PC-9 (cell line): ENCODE data around the gene TAS2R1. TPM values are rescaled to one million over a fixed set of nuclear protein-coding genes. Genes with fewer than 3 reads are reported as not detected.

Experiments used
- Bru-seq: library from RNA; stranded (reverse); fragments of 400-500 nt; gene quantifications from one replicate; lab custom pipeline; 2021; lab: Mats Ljungman, UMichigan
- BruChase-seq, 2 experiments: library from RNA; stranded (reverse); fragments of 400-500 nt; gene quantifications; one replicate each; lab custom pipeline; 2021; lab: Mats Ljungman, UMichigan
- BruUV-seq: library from RNA; stranded (reverse); fragments of 400-500 nt; replicated peaks from 2 replicates; lab custom pipeline; 2021; lab: Mats Ljungman, UMichigan
- CTCF ChIA-PET: fragments of 300-600 bp; sonication (Branson Sonifier 250); formaldehyde crosslinking; loops from one replicate; lab custom pipeline; 2022; ENCODE audit warnings: antibody characterized with exemption; lab: Charles Lee
- POLR2A ChIA-PET: fragments of 300-600 bp; sonication (Branson Sonifier 250); formaldehyde crosslinking; loops from one replicate; lab custom pipeline; 2022; ENCODE audit warnings: antibody characterized with exemption; ENCODE audit not compliant: unreplicated experiment; lab: Charles Lee
- DNase-seq, 2 experiments: peaks; one replicate each; pipeline versions ENCODE4 v3.0.0 to v3.0.0-alpha.2; 2015 to 2022; ENCODE audit warnings: mixed read lengths in 1 of 2
- H2AFZ ChIP-seq: fragments of 200-600 bp; sonication (generic); 2 replicates; pipeline ENCODE4 v1.8.1; 2017; ENCODE audit warnings: antibody characterized with exemption
- H3F3A ChIP-seq: fragments of 200-600 bp; sonication (generic); 2 replicates; pipeline ENCODE4 v1.8.1; 2017; ENCODE audit warnings: antibody characterized with exemption, mild to moderate bottlenecking, low read depth; ENCODE audit not compliant: insufficient read depth
- H3K27ac ChIP-seq: fragments of 200-600 bp; sonication (generic); 2 replicates; pipeline ENCODE4 v1.6.1; 2016; ENCODE audit warnings: mixed run types
- H3K27me3 ChIP-seq: fragments of 200-600 bp; sonication (generic); 2 replicates; pipeline ENCODE4 v1.6.1; 2016; ENCODE audit warnings: low read depth, mixed run types; ENCODE audit not compliant: insufficient read depth
- H3K36me3 ChIP-seq: fragments of 200-600 bp; sonication (generic); 2 replicates; pipeline ENCODE4 v1.6.1; 2016; ENCODE audit warnings: low read depth, mixed run types
- H3K4me1 ChIP-seq: fragments of 200-600 bp; sonication (generic); replicated peaks from 2 replicates; pipeline ENCODE4 v1.6.1; 2016; ENCODE audit warnings: mixed run types; ENCODE audit not compliant: insufficient read depth
- H3K4me2 ChIP-seq: fragments of 200-600 bp; sonication (generic); 2 replicates; pipeline ENCODE4 v1.6.1; 2017; ENCODE audit warnings: mixed run types
- H3K4me3 ChIP-seq: fragments of 200-600 bp; sonication (generic); 2 replicates; pipeline ENCODE4 v1.6.1; 2016; ENCODE audit warnings: mixed run types
- H3K79me2 ChIP-seq: fragments of 200-600 bp; sonication (generic); 2 replicates; pipeline ENCODE4 v1.6.1; 2017; ENCODE audit warnings: low read depth, mixed run types
- H3K9me2 ChIP-seq: fragments of 200-600 bp; sonication (generic); 2 replicates; pipeline ENCODE4 v1.8.1; 2017; ENCODE audit warnings: mild to moderate bottlenecking; ENCODE audit not compliant: insufficient read depth
- H3K9me3 ChIP-seq: fragments of 200-600 bp; sonication (generic); 2 replicates; pipeline ENCODE4 v1.8.1; 2016; ENCODE audit warnings: low read depth; ENCODE audit not compliant: insufficient read depth
- H4K20me1 ChIP-seq: fragments of 200-600 bp; sonication (generic); 2 replicates; pipeline ENCODE4 v1.8.1; 2017; ENCODE audit not compliant: insufficient read depth
- EZH2 ChIP-seq: fragments of 200-600 bp; sonication (generic); IDR thresholded peaks from 2 replicates; pipeline ENCODE4 v1.8.0; 2017; ENCODE audit warnings: antibody characterized with exemption, low read depth
- intact Hi-C: fragments of 100-400 bp; cut with micrococcal nuclease; formaldehyde crosslinking; loops from one replicate; pipeline ENCODE4 v1.10.0; 2022; ENCODE audit not compliant: unreplicated experiment
- long read RNA-seq: library from polyadenylated mRNA; stranded (forward); transcript quantifications from one replicate; pipeline ENCODE4 v2.0.0, GENCODE V29; 2022
- total RNA-seq: library from RNA; stranded (reverse); gene quantifications from 2 replicates; pipeline ENCODE4 v1.2.3, GENCODE V29; 2021
- TF ChIP-seq, protein P1 (sequence below): fragments of 200-600 bp; sonication (generic); conservative IDR thresholded peaks from 2 replicates; pipeline ENCODE4 v1.6.1; 2017; ENCODE audit warnings: mixed run types, antibody characterized with exemption, mild to moderate bottlenecking, moderate library complexity

The TAS2R1 gene, protein sequence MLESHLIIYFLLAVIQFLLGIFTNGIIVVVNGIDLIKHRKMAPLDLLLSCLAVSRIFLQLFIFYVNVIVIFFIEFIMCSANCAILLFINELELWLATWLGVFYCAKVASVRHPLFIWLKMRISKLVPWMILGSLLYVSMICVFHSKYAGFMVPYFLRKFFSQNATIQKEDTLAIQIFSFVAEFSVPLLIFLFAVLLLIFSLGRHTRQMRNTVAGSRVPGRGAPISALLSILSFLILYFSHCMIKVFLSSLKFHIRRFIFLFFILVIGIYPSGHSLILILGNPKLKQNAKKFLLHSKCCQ
- total RNA-seq (not detected in 2 replicates), Bru-seq, nascent RNA (not detected), BruChase-seq, experiment 1, labeled RNA remaining after a 2-hour chase (not detected), BruChase-seq, experiment 2, labeled RNA remaining after a 6-hour chase (not detected)
- long read RNA-seq: 0 reads

DNA sequence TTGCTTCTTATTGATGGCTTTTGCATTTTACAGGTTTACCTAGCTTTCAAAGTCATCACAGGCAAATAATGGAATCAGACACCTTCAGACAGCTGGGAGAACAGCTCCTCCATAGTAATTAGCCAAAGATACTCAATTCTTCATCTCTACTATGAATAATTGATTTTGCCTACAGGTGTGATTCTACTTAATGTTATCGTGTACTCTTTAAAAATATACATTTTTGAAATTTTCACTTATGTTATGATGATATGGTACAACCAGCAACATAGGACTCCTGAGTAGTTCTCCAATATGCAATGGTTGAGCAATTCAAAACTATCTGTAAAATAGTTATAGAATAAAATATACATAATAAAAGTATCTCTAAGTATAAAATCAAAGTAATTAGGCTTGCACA lies at the start of gene TAS2R1:
TAS2R1 (minus strand) TSS at position 101 of the 400 bp plus-strand sequence. CDS start 319 bp downstream, outside the sequence.
- no peak for DNase-seq
- Histone ChIP-seq H3K27ac (no peak within 1 kb of the TSS), H3K4me1 (no peaks in the 10 kb centered on the region), H4K20me1 (no peaks in the 10 kb centered on the region), H3K9me3 (no peaks in the 10 kb centered on the region), H3K4me3 (no peak within 1 kb of the TSS), H2AFZ (no peak within 1 kb of the TSS), H3K27me3 (no peaks in the 10 kb centered on the region), H3K36me3 (no peaks in the 10 kb centered on the region), H3K9me2 (no peaks in the 10 kb centered on the region), H3K79me2 (no peaks in the 10 kb centered on the region), H3F3A (no peaks in the 10 kb centered on the region), H3K4me2 (no peak within 1 kb of the TSS)
- CTCF ChIA-PET: no interaction called here
- BruUV-seq: no TSS peak
- POLR2A ChIA-PET: no interaction called here
- TF ChIP-seq EZH2: no peak
- TF ChIP-seq, protein P1, sequence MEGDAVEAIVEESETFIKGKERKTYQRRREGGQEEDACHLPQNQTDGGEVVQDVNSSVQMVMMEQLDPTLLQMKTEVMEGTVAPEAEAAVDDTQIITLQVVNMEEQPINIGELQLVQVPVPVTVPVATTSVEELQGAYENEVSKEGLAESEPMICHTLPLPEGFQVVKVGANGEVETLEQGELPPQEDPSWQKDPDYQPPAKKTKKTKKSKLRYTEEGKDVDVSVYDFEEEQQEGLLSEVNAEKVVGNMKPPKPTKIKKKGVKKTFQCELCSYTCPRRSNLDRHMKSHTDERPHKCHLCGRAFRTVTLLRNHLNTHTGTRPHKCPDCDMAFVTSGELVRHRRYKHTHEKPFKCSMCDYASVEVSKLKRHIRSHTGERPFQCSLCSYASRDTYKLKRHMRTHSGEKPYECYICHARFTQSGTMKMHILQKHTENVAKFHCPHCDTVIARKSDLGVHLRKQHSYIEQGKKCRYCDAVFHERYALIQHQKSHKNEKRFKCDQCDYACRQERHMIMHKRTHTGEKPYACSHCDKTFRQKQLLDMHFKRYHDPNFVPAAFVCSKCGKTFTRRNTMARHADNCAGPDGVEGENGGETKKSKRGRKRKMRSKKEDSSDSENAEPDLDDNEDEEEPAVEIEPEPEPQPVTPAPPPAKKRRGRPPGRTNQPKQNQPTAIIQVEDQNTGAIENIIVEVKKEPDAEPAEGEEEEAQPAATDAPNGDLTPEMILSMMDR: no peak
- intact Hi-C loops: no loop called here

DNA sequence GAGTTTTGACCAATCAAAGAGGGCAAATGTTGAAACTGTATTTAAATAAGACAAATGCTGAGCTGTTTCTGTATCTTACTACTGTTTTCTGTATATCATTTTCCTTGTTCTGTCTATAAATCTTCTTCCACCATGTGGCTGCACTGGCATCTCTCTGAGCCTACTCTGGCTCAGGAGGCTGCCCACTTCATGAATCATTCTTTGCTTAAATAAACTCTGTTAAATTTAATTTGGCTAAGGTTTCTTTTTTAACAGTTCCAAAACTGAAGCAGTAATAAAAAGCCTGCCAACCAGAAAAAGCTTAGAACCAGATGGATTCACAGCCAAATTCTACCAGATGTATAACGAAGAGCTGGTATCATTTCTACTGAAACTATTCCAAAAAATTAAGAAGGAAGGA lies 40.2 kb upstream of the TAS2R1 start:
- DNase-seq: no peak
- POLR2A ChIA-PET: no interaction called here

DNA sequence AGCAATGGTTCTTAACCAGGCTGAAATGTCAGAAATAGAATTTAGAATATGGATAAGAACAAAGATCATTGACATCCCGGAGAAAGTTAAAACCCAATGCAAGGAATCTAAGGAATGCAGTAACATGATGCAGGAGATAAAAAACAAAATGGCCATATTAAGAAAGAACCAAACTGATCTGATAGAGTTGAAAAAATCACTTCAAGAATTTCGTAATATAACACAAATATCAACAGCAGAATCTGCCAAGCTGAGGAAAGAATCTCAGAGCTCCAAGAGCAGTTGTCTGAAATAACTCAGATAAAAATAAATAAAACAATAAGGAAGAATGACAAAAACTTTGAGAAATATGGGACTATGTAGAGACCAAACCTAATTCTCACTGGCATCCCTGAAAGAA lies 37.8 kb upstream of the TAS2R1 start:
- no peak for DNase-seq

More for the DNA sequence above, 40.2 kb upstream of the TAS2R1 start:
- H2AFZ ChIP-seq: no peak overlapping the region
- no peak overlapping the region for H3K4me3 ChIP-seq
- H3K27me3 ChIP-seq: no peaks in the 10 kb centered on the region
- H3F3A ChIP-seq: no peaks in the 10 kb centered on the region
- intact Hi-C loops: no loop called here
- CTCF ChIA-PET: no interaction called here
- no peaks in the 10 kb centered on the region for H3K36me3 ChIP-seq
- no peaks in the 10 kb centered on the region for H3K9me3 ChIP-seq
- H3K27ac ChIP-seq: no peak overlapping the region
- BruUV-seq: no TSS peak
- no peaks in the 10 kb centered on the region for H4K20me1 ChIP-seq
- no peaks in the 10 kb centered on the region for H3K4me1 ChIP-seq
- TF ChIP-seq EZH2: no peak
- TF ChIP-seq, protein P1: no peak
- H3K9me2 ChIP-seq: no peaks in the 10 kb centered on the region
- no peaks in the 10 kb centered on the region for H3K79me2 ChIP-seq
- H3K4me2 ChIP-seq: no peak overlapping the region

More for the DNA sequence above, 37.8 kb upstream of the TAS2R1 start:
- no peaks in the 10 kb centered on the region for H3K9me2 ChIP-seq
- H3K4me3 ChIP-seq: no peak overlapping the region
- H4K20me1 ChIP-seq: no peaks in the 10 kb centered on the region
- H3K79me2 ChIP-seq: no peaks in the 10 kb centered on the region
- H3F3A ChIP-seq: no peaks in the 10 kb centered on the region
- H3K9me3 ChIP-seq: no peaks in the 10 kb centered on the region
- H3K36me3 ChIP-seq: no peaks in the 10 kb centered on the region
- H3K4me2 ChIP-seq: no peak overlapping the region
- ChIA-PET POLR2A (no interaction called here), CTCF (no interaction called here)
- no peak overlapping the region for H3K27ac ChIP-seq
- no peaks in the 10 kb centered on the region for H3K27me3 ChIP-seq
- intact Hi-C loops: no loop called here
- TF ChIP-seq, protein P1: no peak
- no peak for TF ChIP-seq EZH2
- no TSS peak for BruUV-seq
- no peaks in the 10 kb centered on the region for H3K4me1 ChIP-seq
- H2AFZ ChIP-seq: no peak overlapping the region; the same call in 1 of the 2 replicates
